WTC11 (cell line): Measurements from ENCODE around the gene SH2D1B. TPM values are rescaled to one million over a fixed set of nuclear protein-coding genes. Genes with fewer than 3 reads are reported as not detected.

Experiments
- ATAC-seq: fragments of 200-7000 bp; cut with Tn5 transposase; 2 replicates; pipeline ENCODE4 v1.10.0; 2021; ENCODE audit warnings: mild to moderate bottlenecking, moderate library complexity
- CTCF ChIA-PET: fragments of 300-600 bp; sonication (Branson Sonifier 250); formaldehyde crosslinking; loops from one replicate; lab custom pipeline; 2021; ENCODE audit warnings: antibody characterized with exemption; lab: Charles Lee
- POLR2A ChIA-PET: fragments of 350-600 bp; sonication (Branson Sonifier 250); formaldehyde crosslinking; loops from one replicate; lab custom pipeline; 2021; ENCODE audit warnings: antibody characterized with exemption; lab: Charles Lee
- DNase-seq: peaks from one replicate; pipeline ENCODE4 v3.0.0; 2021; ENCODE audit warnings: low spot score
- H3K27ac Mint-ChIP-seq: 2 replicates; pipeline ENCODE4 v1.8.0; 2021; ENCODE audit warnings: mixed read lengths
- H3K27me3 Mint-ChIP-seq: 2 replicates; pipeline ENCODE4 v1.8.0; 2021; ENCODE audit warnings: low read depth, mild to moderate bottlenecking, moderate library complexity, mixed read lengths
- H3K36me3 Mint-ChIP-seq: 2 replicates; pipeline ENCODE4 v1.8.0; 2021; ENCODE audit warnings: mixed read lengths
- H3K4me1 Mint-ChIP-seq: 2 replicates; pipeline ENCODE4 v1.8.0; 2022; ENCODE audit warnings: mixed read lengths
- H3K4me3 Mint-ChIP-seq: 2 replicates; pipeline ENCODE4 v1.8.0; 2021; ENCODE audit warnings: mild to moderate bottlenecking, moderate library complexity, mixed read lengths
- H3K9me3 Mint-ChIP-seq: 2 replicates; pipeline ENCODE4 v1.8.0; 2021; ENCODE audit warnings: mixed read lengths
- AR ChIP-seq: fragments of 250-450 bp; sonication (Bioruptor Pico); IDR thresholded peaks from 2 replicates; pipeline ENCODE4 v1.9.0; 2021; ENCODE audit warnings: mild to moderate bottlenecking
- ATF1 ChIP-seq: sonication (generic); formaldehyde crosslinking; IDR thresholded peaks from 2 replicates; pipeline ENCODE4 v1.8.1; 2023; ENCODE audit warnings: mild to moderate bottlenecking, moderate library complexity, missing genetic modification reagents
- ATF3 ChIP-seq: sonication (generic); formaldehyde crosslinking; conservative IDR thresholded peaks from 2 replicates; pipeline ENCODE4 v1.8.1; 2022; ENCODE audit warnings: mild to moderate bottlenecking, missing genetic modification reagents
- ELF4 ChIP-seq: sonication (generic); formaldehyde crosslinking; IDR thresholded peaks from 2 replicates; pipeline ENCODE4 v1.8.1; 2022; ENCODE audit warnings: low read depth, mild to moderate bottlenecking, moderate library complexity, missing genetic modification reagents
- ERG ChIP-seq: fragments of 250-450 bp; sonication (Bioruptor Pico); IDR thresholded peaks from 2 replicates; pipeline ENCODE4 v1.8.0; 2021; ENCODE audit warnings: mild to moderate bottlenecking
- FOXP1 ChIP-seq: sonication (generic); formaldehyde crosslinking; IDR thresholded peaks from 2 replicates; pipeline ENCODE4 v1.8.0; 2022; ENCODE audit warnings: missing genetic modification reagents, mild to moderate bottlenecking, moderate library complexity, borderline replicate concordance
- GABPB1 ChIP-seq: sonication (generic); formaldehyde crosslinking; IDR thresholded peaks from 2 replicates; pipeline ENCODE4 v1.8.1; 2023; ENCODE audit warnings: mild to moderate bottlenecking, missing genetic modification reagents
- GTF2I ChIP-seq: fragments of 250-450 bp; sonication (Bioruptor Pico); conservative IDR thresholded peaks from 2 replicates; pipeline ENCODE4 v1.4.0; 2021; ENCODE audit warnings: mild to moderate bottlenecking
- HMGXB4 ChIP-seq: sonication (generic); formaldehyde crosslinking; IDR thresholded peaks from 2 replicates; pipeline ENCODE4 v1.8.1; 2023; ENCODE audit warnings: mild to moderate bottlenecking, moderate library complexity, missing genetic modification reagents
- MXD4 ChIP-seq: fragments of 250-450 bp; sonication (Bioruptor Pico); IDR thresholded peaks from 2 replicates; pipeline ENCODE4 v1.8.0; 2021; ENCODE audit warnings: mild to moderate bottlenecking, moderate library complexity, borderline replicate concordance
- MYBL2 ChIP-seq: sonication (generic); formaldehyde crosslinking; IDR thresholded peaks from 2 replicates; pipeline ENCODE4 v1.8.1; 2023; ENCODE audit warnings: mild to moderate bottlenecking, moderate library complexity, missing genetic modification reagents
- PRRX2 ChIP-seq: fragments of 250-450 bp; sonication (Bioruptor Pico); IDR thresholded peaks from 2 replicates; pipeline ENCODE4 v1.8.0; 2021; ENCODE audit warnings: mild to moderate bottlenecking
- RORB ChIP-seq: fragments of 250-450 bp; sonication (Bioruptor Pico); IDR thresholded peaks from 2 replicates; pipeline ENCODE4 v1.9.0; 2021; ENCODE audit warnings: mild to moderate bottlenecking
- SMAD4 ChIP-seq: sonication (generic); formaldehyde crosslinking; IDR thresholded peaks from 2 replicates; pipeline ENCODE4 v1.8.0; 2022; ENCODE audit warnings: mild to moderate bottlenecking, missing genetic modification reagents
- TEAD1 ChIP-seq: sonication (generic); formaldehyde crosslinking; IDR thresholded peaks from 2 replicates; pipeline ENCODE4 v1.8.0; 2022; ENCODE audit warnings: mild to moderate bottlenecking, missing genetic modification reagents
- ZNF281 ChIP-seq: sonication (generic); formaldehyde crosslinking; IDR thresholded peaks from 2 replicates; pipeline ENCODE4 v1.8.0; 2023; ENCODE audit warnings: mild to moderate bottlenecking, missing genetic modification reagents
- ZNF317 ChIP-seq: sonication (generic); formaldehyde crosslinking; IDR thresholded peaks from 2 replicates; pipeline ENCODE4 v1.8.1; 2023; ENCODE audit warnings: low read depth, mild to moderate bottlenecking, moderate library complexity, missing genetic modification reagents, borderline replicate concordance
- ZNF425 ChIP-seq: fragments of 250-450 bp; sonication (Bioruptor Pico); conservative IDR thresholded peaks from 2 replicates; pipeline ENCODE4 v1.9.0; 2021; ENCODE audit warnings: mild to moderate bottlenecking
- ZNF532 ChIP-seq: fragments of 250-450 bp; sonication (Bioruptor Pico); IDR thresholded peaks from 2 replicates; pipeline ENCODE4 v1.9.0; 2021; ENCODE audit warnings: mild to moderate bottlenecking, borderline replicate concordance
- total RNA-seq: library from RNA; stranded (reverse); gene quantifications from 3 replicates; pipeline ENCODE4 v1.2.3, GENCODE V29; 2021

Gene SH2D1B
- total RNA-seq, 1 experiment from 2014 or later: not detected

GRCh38 chr1:162383091-162383490 is 28.8 kb downstream of the SH2D1B start (continued):
- TF ChIP-seq AR (CRISPR knock-in tag) (no peak), ZNF425 (CRISPR knock-in tag) (no peak), ATF1 (CRISPR knock-in tag) (no peak), GTF2I (CRISPR knock-in tag) (no peak), PRRX2 (CRISPR knock-in tag) (no peak), MYBL2 (CRISPR knock-in tag) (no peak)

- Mint-ChIP-seq H3K4me1 (peaks cover 5% of the 10 kb centered on the region; the same call in 1 of the 2 replicates), H3K9me3 (no peaks in the 10 kb centered on the region), H3K27me3 (no peaks in the 10 kb centered on the region), H3K27ac (no peak overlapping the region), H3K4me3 (no peak overlapping the region), H3K36me3 (peaks cover 23% of the 10 kb centered on the region)
- CTCF ChIA-PET: interaction anchor here (0.8 to 1.8 kb wide), 2 partner anchors 24 to 326 kb away, joined by 3 to 10 read pairs; no protein-coding TSS in a partner anchor
- DNase-seq (no peak), ATAC-seq (no peak)
- POLR2A ChIA-PET: no interaction called here
- TF ChIP-seq HMGXB4 (CRISPR knock-in tag) (no peak), FOXP1 (CRISPR knock-in tag) (no peak), ERG (no peak), ZNF317 (CRISPR knock-in tag) (no peak), GABPB1 (CRISPR knock-in tag) (no peak), ELF4 (CRISPR knock-in tag) (no peak), SMAD4 (CRISPR knock-in tag) (no peak), RORB (CRISPR knock-in tag) (no peak), TEAD1 (CRISPR knock-in tag) (no peak), ATF3 (CRISPR knock-in tag) (no peak), ZNF281 (CRISPR knock-in tag) (no peak), ZNF532 (CRISPR knock-in tag) (no peak), MXD4 (CRISPR knock-in tag) (no peak)
Measured at GRCh38 chr1:162381941-162382750, 29.8 kb downstream of the SH2D1B start.
